Stimulated activated CD4-positive, alpha-beta T cell treated with anti-CD3 and anti-CD28 coated beads, Interleukin-4, amount 100 ng/mL, for 24 hours (primary cell): Measurements from ENCODE around the gene ABR.
"Not testable (repeated sequence)": the region's sequence is repeated elsewhere in the genome, so short reads cannot be mapped to it uniquely, and the experiment has no call there.

Experiments
- DNase-seq: peaks from one replicate; pipeline ENCODE4 v3.0.0-alpha.2; 2020

ABR gene

DNA sequence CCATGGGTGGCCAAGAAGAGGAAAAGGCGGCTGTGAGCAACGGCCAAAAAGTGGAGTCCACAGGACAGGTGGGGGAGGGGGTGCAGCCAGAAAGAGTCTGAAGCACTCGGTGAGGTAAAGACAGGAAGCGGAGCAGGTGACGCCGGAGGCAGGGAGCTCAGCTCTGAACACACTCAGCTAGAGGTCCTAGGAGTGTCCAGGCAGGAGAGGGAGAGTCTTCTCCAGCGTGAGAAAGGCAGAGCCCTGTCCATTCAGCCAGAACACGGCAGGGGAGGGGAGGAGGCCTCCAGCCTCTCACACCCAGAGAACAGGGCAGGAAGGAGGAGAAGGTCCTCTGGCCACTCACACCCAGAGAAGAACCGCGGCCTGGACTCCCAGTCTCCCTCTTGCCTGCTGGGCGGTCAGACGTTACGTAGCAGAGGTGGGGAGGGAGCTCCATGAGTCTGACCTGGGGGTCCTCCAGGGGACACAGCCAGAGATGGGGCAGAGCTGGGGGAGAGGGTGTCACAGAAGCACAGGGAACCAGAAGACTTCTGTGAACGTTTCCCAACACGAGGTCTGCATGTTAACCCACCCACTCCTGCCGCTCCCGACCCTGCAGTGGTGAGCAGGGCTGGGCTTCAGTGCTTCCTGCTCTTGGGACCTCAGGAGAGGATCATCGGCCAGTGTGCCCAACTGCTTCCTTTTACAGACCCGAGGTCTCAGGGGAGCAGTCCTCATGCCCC, 89.2 kb downstream of the ABR start:
- no peak for DNase-seq

DNA sequence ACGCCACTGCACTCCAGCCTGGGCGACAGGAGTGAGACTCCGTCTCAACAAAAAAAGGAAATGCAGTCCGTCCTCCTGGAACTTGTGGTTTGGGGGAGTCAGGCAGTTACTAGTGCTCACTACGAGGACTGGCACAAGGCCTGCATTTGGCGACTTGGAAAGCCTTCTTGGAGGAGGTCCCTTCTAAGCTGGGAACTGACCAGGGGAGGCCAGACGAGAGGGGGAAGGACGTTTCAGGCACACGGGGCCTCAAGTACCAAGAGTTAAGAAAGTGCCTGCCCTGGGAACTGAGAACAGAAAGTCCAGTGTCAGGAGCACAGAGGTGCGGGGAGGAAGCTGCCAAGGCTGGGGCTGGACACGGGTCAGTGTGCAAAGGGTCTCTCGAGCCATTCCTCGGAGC, 89.9 kb downstream of the ABR start:
- DNase-seq: no peak

- no peak for DNase-seq
Measured at GRCh38 chr17:1087381-1088241, 92.2 kb downstream of the ABR start.

GRCh38 chr17:1083451-1084187, 96.2 kb downstream of the ABR start:
- no peak for DNase-seq

- no peak for DNase-seq
Measured at GRCh38 chr17:1082579-1082978, 97.2 kb downstream of the ABR start.

DNA sequence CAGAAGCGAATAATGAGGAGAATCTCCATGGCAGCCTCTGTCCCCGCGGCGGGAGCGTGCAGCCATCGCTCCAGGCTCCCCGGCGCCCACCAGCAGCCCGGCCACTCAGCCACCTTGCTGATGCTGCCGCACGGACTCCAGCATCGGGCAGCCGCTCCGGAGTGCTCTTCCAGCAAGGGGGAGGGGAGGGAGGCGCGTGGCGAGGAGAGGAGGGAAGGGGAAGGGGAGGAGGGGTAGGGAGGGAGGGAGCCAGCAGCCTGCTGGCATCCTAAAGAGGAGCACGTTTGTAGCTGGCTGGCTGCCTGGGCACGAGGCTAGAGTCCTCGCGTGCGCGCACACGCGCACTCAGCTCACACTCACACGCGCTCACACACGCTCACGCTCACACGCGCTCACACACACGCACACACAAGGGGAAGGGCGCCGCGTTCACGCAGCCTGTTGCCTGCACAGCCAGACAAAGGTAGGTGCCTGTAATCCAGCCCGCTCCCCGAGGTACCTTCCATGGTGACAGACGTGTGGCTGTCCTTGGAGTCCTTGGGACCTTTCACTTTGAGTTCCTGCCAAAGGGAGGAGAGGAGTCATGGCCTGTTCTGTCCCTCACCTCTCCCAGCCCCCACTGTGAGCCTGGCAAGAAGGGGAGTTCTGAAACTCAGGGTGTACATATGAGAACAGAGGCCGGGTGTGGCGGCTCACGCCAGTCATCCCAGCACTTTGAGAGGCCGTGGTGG, 100.8 kb downstream of the ABR start:
- DNase-seq: no peak

DNA sequence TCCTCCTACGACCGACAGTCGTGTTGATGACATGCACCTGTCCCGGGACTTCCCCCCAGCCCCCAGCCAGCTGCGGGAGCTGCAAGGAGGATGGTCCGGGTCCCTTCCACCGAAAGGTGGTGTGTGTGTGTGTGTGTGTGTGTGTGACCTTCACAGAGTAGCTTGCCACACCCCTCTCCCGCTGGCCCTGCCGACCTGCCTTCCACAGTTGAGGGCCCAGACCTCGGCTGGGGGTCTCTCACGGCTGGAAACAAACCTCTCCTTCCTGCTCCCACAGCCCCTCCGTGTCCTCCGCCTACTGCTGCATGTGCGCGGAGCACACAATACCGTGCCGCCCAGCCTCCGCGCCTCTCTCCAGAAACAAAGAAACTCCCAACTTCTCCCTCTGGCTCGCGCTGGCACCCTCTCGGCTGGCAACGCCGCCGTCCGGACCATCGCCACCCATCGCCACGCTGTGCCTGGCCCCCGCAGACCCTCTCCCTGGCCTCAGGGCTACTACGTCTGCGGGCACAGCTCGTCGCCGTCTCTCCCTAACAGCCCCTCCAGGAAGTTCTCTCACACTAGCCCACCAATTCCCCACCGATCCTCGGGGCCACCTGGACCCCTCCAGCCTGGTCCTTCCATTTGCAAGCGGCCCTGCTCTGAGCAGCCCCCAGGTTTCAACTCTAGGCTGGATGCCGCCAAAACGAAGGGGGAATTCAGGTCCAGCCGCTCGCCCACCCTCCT, 101.6 kb downstream of the ABR start:
- DNase-seq: no peak

GRCh38 chr17:1077581-1077985, 102.2 kb downstream of the ABR start:
- no peak for DNase-seq

DNA sequence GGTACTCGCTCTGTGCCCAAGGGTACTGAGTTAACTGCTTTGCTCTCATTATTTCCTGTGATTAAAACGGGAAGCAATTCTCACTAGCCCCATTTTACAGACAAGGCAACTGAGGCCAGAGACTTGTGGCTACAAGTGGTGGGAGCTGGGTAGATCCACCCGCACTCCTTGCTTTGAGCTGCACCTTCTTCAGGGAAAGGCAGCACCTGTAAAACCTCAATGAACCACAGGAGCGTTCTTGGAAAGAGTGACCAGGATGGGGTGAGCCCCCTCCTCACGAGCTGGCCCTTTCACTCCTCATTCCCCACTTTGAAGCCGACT, 102.8 kb downstream of the ABR start:
- DNase-seq: no peak

GRCh38 chr17:1076299-1076981, 103.3 kb downstream of the ABR start:
- DNase-seq: no peak

DNA sequence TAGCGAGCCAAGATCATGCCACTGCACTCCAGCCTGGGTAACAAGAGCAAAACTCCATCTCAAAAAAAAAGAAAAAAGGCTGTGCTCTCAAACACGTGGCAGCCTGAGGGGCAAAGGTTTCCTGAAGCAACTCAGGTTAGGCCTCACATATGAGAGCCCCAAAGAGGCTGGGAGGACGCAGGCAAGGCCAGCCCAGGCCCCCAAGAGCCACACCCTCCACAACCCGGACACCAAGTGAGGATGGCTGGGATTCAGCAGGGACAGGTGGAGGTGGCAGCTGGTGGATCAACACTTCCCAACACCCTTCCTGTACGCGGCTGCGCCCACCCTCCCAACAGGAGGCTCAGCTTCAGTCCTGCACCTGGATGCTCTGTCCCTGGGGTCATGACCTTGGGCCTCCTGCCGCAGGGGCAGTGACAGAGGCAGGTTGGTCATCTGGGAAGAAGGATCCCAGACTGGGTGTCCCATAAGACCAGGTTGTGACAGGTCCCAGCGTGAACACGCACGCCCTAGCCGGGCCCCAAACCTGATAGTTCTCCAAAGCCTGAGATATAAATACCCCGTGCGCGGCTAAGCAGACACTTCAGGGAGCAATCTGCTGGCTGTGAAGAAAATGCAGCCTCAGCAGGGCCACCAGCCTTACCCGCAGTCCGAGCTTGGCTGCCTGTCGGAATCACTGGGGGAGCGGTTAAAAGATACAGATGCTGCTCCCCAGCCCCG, 104.7 kb downstream of the ABR start:
- no peak for DNase-seq

DNA sequence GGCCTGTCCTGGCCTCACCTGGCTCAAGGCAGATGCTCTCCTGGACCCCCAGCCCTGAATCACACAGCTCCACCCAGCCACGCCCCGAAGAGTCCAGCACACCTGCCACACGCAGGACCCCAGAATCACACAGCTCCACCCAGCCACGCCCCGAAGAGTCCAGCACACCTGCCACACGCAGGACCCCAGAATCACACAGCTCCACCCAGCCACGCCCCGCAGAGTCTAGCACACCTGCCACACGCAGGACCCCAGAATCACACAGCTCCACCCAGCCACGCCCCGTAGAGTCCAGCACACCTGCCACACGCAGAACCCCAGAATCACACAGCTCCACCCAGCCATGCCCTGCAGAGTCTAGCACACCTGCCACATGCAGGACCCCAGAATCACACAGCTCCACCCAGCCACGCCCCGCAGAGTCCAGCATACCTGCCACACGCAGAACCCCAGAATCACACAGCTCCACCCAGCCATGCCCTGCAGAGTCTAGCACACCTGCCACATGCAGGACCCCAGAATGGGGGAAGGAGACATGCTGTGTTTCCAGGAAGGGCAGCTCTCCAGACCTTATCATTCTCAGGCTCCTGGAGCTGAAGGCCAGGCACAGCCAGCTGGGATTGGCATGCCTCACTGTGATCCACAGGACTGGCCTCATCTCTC, 105.7 kb downstream of the ABR start:
- DNase-seq: not testable (repeated sequence)

DNA sequence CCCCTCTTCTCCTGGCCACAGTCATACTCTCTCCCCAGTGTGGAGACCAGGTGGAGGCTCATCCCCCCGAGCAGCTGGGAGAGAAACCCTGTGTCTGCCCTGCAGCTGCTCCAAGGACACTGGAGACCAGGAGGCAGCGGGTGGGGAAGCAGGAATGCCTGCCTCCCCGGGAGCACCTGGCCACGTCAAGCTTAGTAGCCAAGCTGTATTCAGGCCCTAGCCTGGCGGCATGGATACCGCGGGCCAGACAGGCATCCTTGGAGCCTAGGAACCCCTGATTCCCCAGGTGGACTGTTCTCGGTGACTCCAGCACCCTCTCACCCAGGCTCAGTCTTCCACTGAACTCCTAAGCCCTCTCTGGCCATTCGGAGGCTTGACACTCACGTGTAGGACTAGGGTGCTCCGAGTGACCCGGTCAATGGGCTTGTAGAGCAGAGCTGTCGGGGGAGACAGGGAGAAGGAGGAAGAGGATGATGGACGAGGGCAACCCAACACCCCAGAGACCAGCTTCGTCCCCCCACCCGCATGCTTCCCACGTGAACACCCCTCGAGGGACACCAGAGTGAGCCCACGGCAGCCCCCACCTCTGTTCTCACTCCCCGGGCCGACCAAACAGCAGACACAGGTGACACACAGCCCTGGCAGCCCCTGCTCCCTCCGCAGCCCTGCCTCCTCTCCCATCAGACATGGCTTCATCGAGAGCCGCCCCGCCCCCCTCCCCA, 106.4 kb downstream of the ABR start:
- no peak for DNase-seq

GRCh38 chr17:1072551-1072961, 107.2 kb downstream of the ABR start:
- DNase-seq: no peak

DNA sequence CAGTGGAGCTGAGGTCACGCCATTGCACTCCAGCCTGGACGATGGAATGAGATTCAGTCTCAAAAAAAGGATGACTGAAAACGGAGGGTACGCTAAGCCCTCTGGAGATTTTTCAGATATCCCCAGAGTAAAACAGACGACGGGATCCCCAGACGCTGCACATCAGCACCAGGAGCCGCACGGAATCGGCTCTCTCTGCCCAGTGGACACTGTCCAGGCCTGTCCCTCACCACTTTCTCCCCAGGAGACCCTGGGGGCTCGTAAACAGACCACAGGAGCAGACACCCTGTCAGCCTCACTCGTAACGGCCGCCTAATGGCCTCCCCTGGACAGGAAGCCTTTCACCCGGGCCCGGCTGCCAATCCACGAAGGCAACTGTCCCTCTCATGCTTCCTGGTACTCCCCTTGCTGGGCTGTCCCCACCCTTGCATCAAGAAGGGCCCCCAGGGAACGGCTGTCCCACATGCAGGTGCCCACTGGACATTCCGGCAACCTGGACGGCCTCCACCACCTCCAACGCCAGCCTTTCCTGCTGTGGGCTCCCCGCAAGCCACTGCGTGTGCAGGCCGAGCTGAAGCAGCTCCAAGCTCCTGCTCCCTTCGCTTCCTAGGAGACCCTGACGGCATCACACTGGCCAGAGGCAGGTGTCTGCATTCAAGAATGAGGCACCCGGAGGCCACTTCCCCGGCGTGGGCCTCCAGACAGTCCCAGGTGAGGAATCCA, 108.5 kb downstream of the ABR start:
- DNase-seq: no peak

GRCh38 chr17:1070411-1070810, 109.4 kb downstream of the ABR start:
- no peak for DNase-seq

DNA sequence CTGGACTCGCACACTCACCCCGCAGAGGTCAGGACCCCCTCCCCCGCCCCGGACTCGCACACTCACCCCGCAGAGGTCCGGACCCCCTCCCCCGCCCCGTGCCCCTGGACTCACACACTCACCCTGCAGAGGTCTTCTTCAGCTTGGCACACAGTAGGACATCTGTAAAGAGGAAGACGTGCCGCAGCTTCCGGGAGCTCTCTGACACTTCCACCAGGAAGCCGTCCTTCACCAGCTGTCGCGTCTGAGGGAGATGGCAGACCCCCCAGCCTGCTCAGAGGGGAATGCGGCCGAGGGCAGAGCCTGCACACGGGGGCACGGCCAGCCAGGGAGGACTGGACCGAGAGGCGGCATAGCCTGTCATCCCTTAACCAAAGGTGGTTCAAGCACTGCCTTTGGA, 109.9 kb downstream of the ABR start:
- no peak for DNase-seq

DNA sequence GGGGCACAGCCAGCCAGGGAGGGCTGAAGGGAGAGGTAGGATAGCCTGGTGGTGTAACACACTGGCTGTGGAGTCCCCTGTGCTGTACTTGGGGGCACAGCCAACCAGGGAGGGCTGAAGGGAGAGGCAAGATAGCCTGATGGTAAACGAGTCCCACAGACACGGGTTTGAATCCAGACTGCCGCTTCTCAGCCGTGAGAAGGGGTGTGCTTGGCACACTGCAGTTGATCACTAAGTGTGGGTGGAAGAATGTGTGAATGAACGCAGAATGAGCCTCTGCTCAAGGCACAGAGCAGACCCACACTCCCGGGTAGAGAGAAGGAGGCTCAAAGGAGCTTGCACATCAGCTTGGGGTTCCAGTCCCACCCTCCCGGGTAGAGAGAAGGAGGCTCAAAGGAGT, 111.4 kb downstream of the ABR start:
- no peak for DNase-seq

- no peak for DNase-seq
Measured at GRCh38 chr17:1067282-1067956, 112.4 kb downstream of the ABR start.
